ENCODE measurements around the gene AGAP3.

The AGAP3 gene

GRCh38 chr7:151133266-151133985 is 47.2 kb downstream of the AGAP3 start:
- no peak for TF ChIP-seq CTCF (IDR thresholded peaks at IDR 0.05; ENCODE audit: low read depth, low read length)
- in situ Hi-C loops (cut with HindIII; ENCODE audit: low sequenced_read_pairs): no loop called here
- no peak for DNase-seq (ENCODE audit: low read depth, low spot score)
- no peak overlapping the region for H3K4me3 ChIP-seq (ENCODE audit: low read depth, low read length)

- in situ Hi-C loops (cut with HindIII; ENCODE audit: low sequenced_read_pairs): no loop called here
- DNase-seq (ENCODE audit: low read depth, low spot score): no peak
- no peak for TF ChIP-seq CTCF (IDR thresholded peaks at IDR 0.05; ENCODE audit: low read depth, low read length)
- no peak overlapping the region for H3K4me3 ChIP-seq (ENCODE audit: low read depth, low read length)
These were observed 47.9 kb downstream of the AGAP3 start for GRCh38 chr7:151133986-151134742.

GRCh38 chr7:151134743-151135524 is 48.7 kb downstream of the AGAP3 start:
- in situ Hi-C loops (cut with HindIII; ENCODE audit: low sequenced_read_pairs): no loop called here
- H3K4me3 ChIP-seq (ENCODE audit: low read depth, low read length): no peak overlapping the region
- no peak for TF ChIP-seq CTCF (IDR thresholded peaks at IDR 0.05; ENCODE audit: low read depth, low read length)
- no peak for DNase-seq (ENCODE audit: low read depth, low spot score)

DNA sequence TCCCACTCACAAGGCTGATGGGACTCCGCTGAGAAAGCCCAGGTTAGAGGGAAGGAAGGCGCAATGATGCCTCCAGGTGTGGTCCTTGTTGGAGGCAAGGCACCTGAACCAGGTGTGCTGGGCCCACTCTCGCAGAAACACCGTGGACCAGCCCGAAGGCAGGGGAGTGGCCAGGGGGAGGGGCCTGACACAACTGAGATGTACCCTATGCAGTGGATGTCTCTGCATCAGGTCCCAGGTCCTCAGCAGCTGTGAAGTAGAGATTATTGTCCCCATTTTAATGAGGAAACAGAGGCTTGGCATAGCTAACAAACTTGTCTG is 49.2 kb downstream of the AGAP3 start:
- no peak for DNase-seq (ENCODE audit: low read depth, low spot score)
- in situ Hi-C loops (cut with HindIII; ENCODE audit: low sequenced_read_pairs): no loop called here
- H3K4me3 ChIP-seq (ENCODE audit: low read depth, low read length): no peak overlapping the region
- no peak for TF ChIP-seq CTCF (IDR thresholded peaks at IDR 0.05; ENCODE audit: low read depth, low read length)

- no peak for DNase-seq (ENCODE audit: low read depth, low spot score)
- TF ChIP-seq CTCF (IDR thresholded peaks at IDR 0.05; ENCODE audit: low read depth, low read length): no peak
- H3K4me3 ChIP-seq (ENCODE audit: low read depth, low read length): no peak overlapping the region
- in situ Hi-C loops (cut with HindIII; ENCODE audit: low sequenced_read_pairs): no loop called here
These were observed 49.9 kb downstream of the AGAP3 start for GRCh38 chr7:151135866-151136843.
